HEK293 (cell line): Measurements from ENCODE around the gene CCNDBP1.

Experiments used
- CTCF ChIA-PET: fragments of 350-600 bp; formaldehyde crosslinking; extraction: SDS; loops from one replicate; lab custom pipeline; 2021; ENCODE audit warnings: antibody characterized with exemption; lab: Yijun Ruan, JAX
- POLR2A ChIA-PET: fragments of 300-600 bp; formaldehyde crosslinking; extraction: SDS; loops from one replicate; lab custom pipeline; 2020; ENCODE audit warnings: antibody characterized with exemption, inconsistent platforms; lab: Yijun Ruan, JAX
- H3K27ac ChIP-seq: fragments of 200-500 bp; sonication (Bioruptor generic); 2 replicates; pipeline ENCODE4 v1.5.1; 2014; ENCODE audit warnings: low read depth, low read length, control low read depth, inconsistent platforms; ENCODE audit errors: extremely low read depth
- H3K36me3 ChIP-seq, 2 experiments: fragments of 200-500 bp in 1 of 2; sonication (Bioruptor generic) in 1 of 2; 1 replicate in 1 of 2; 2 replicates in 1 of 2; pipeline ENCODE4 v1.5.1; 2014 to 2017; ENCODE audit warnings: inconsistent platforms in 2 of 2, low read length in 2 of 2; ENCODE audit not compliant: control insufficient read depth in 2 of 2, insufficient read depth in 1 of 2
- H3K4me1 ChIP-seq: fragments of 200-500 bp; sonication (Bioruptor generic); 2 replicates; pipeline ENCODE4 v1.5.1; 2014; ENCODE audit warnings: mild to moderate bottlenecking, low read length, inconsistent platforms; ENCODE audit not compliant: control insufficient read depth, insufficient read depth
- H3K4me3 ChIP-seq: 2 replicates; pipeline ENCODE4 v1.5.1; 2011; ENCODE audit warnings: low read depth, mild to moderate bottlenecking, control low read depth, low read length, moderate library complexity
- H3K9me3 ChIP-seq: fragments of 200-500 bp; sonication (Bioruptor generic); 2 replicates; pipeline ENCODE4 v1.5.1; 2014; ENCODE audit warnings: low read depth, low read length, inconsistent platforms; ENCODE audit not compliant: control insufficient read depth, insufficient read depth
- EGR2 ChIP-seq: fragments of 450-650 bp; formaldehyde crosslinking; IDR thresholded peaks from 2 replicates; pipeline ENCODE4 v1.5.1; 2016; ENCODE audit warnings: low read depth, missing biosample characterization, missing genetic modification characterization
- RBAK ChIP-seq: fragments of 450-650 bp; formaldehyde crosslinking; IDR thresholded peaks from 2 replicates; pipeline ENCODE4 v1.5.1; 2016; ENCODE audit warnings: missing biosample characterization, missing genetic modification characterization
- ZBTB1 ChIP-seq: fragments of 450-650 bp; formaldehyde crosslinking; IDR thresholded peaks from 2 replicates; pipeline ENCODE4 v1.5.1; 2016; ENCODE audit warnings: missing biosample characterization, missing genetic modification characterization
- ZBTB21 ChIP-seq: fragments of 450-650 bp; formaldehyde crosslinking; IDR thresholded peaks from 2 replicates; pipeline ENCODE4 v1.5.1; 2017; ENCODE audit warnings: missing biosample characterization, missing genetic modification characterization
- ZBTB48 ChIP-seq: fragments of 450-650 bp; formaldehyde crosslinking; IDR thresholded peaks from 2 replicates; pipeline ENCODE4 v1.5.1; 2016; ENCODE audit warnings: missing biosample characterization, missing genetic modification characterization
- ZFP3 ChIP-seq: fragments of 450-650 bp; formaldehyde crosslinking; IDR thresholded peaks from 2 replicates; pipeline ENCODE4 v1.5.1; 2016; ENCODE audit warnings: low read depth, missing biosample characterization, missing genetic modification characterization
- ZNF223 ChIP-seq: fragments of 450-650 bp; formaldehyde crosslinking; IDR thresholded peaks from 2 replicates; pipeline ENCODE4 v1.5.1; 2016; ENCODE audit warnings: missing biosample characterization, missing genetic modification characterization
- ZNF266 ChIP-seq: fragments of 450-650 bp; formaldehyde crosslinking; IDR thresholded peaks from 2 replicates; pipeline ENCODE4 v1.5.1; 2016; ENCODE audit warnings: missing biosample characterization, missing genetic modification characterization, low read depth
- ZNF404 ChIP-seq: fragments of 450-650 bp; formaldehyde crosslinking; IDR thresholded peaks from 2 replicates; pipeline ENCODE4 v1.5.1; 2017; ENCODE audit warnings: missing biosample characterization, missing genetic modification characterization
- ZNF529 ChIP-seq: fragments of 450-650 bp; formaldehyde crosslinking; IDR thresholded peaks from 2 replicates; pipeline ENCODE4 v1.5.1; 2017; ENCODE audit warnings: missing genetic modification characterization, missing biosample characterization; ENCODE audit not compliant: insufficient replicate concordance
- ZNF530 ChIP-seq: fragments of 450-650 bp; formaldehyde crosslinking; IDR thresholded peaks from 2 replicates; pipeline ENCODE4 v1.5.1; 2016; ENCODE audit warnings: low read depth, missing biosample characterization, missing genetic modification characterization
- ZNF561 ChIP-seq: fragments of 450-650 bp; IDR thresholded peaks from 2 replicates; pipeline ENCODE4 v1.5.1; 2018; ENCODE audit warnings: missing biosample characterization, missing genetic modification characterization, borderline replicate concordance
- ZNF596 ChIP-seq: fragments of 450-650 bp; IDR thresholded peaks from 2 replicates; pipeline ENCODE4 v1.5.0; 2018; ENCODE audit warnings: missing biosample characterization, mild to moderate bottlenecking, missing genetic modification characterization, moderate library complexity
- ZNF707 ChIP-seq: fragments of 450-650 bp; formaldehyde crosslinking; IDR thresholded peaks from 2 replicates; pipeline ENCODE4 v1.5.1; 2016; ENCODE audit warnings: missing biosample characterization, missing genetic modification characterization
- ZNF776 ChIP-seq: fragments of 450-650 bp; formaldehyde crosslinking; IDR thresholded peaks from 2 replicates; pipeline ENCODE4 v1.5.0; 2017; ENCODE audit warnings: missing biosample characterization, missing genetic modification characterization, borderline replicate concordance
- ZNF792 ChIP-seq: fragments of 450-650 bp; formaldehyde crosslinking; IDR thresholded peaks from 2 replicates; pipeline ENCODE4 v1.5.1; 2016; ENCODE audit warnings: missing biosample characterization, missing genetic modification characterization
- TF ChIP-seq, protein P1 (sequence below): fragments of 450-650 bp; formaldehyde crosslinking; IDR thresholded peaks from 2 replicates; pipeline ENCODE4 v1.5.1; 2016; ENCODE audit warnings: missing biosample characterization, missing genetic modification characterization
- TF ChIP-seq, protein P2 (sequence below): fragments of 450-650 bp; formaldehyde crosslinking; IDR thresholded peaks from 2 replicates; pipeline ENCODE4 v1.5.1; 2017; ENCODE audit warnings: missing biosample characterization, missing genetic modification characterization
- TF ChIP-seq, protein P3 (sequence below): fragments of 450-650 bp; formaldehyde crosslinking; IDR thresholded peaks from 2 replicates; pipeline ENCODE4 v1.5.1; 2017; ENCODE audit warnings: missing biosample characterization, missing genetic modification characterization
- TF ChIP-seq, protein P4 (sequence below): fragments of 450-650 bp; IDR thresholded peaks from 2 replicates; pipeline ENCODE4 v1.5.1; 2018; ENCODE audit warnings: missing biosample characterization, missing genetic modification characterization

CCNDBP1 gene

DNA sequence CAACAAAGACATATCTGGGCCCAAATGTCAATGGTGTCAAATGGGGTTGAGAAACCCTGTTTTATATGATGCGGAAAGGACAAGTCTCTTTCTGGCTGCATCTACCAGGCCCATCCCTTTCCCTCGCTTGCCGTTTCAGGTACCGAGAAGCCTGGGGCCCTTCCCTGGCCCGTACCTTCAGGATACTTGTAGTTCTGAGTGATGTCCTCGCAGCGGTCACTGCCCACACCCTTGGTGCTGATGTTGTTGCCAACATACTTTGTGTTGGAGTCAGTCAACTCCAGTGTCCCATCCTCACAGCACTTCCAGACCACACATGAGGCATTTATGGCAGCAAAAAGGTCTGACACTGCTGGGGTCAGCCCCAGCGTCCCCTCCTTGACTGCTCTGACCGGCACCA lies 21.8 kb downstream of the CCNDBP1 start:
- ChIA-PET POLR2A (no interaction called here), CTCF (no interaction called here)
- no peaks in the 10 kb centered on the region for H3K36me3 ChIP-seq
- no peak overlapping the region for H3K4me3 ChIP-seq
- no peak overlapping the region for H3K27ac ChIP-seq
- no peaks in the 10 kb centered on the region for H3K9me3 ChIP-seq
- H3K4me1 ChIP-seq = no peaks in the 10 kb centered on the region
- TF ChIP-seq ZNF561 = no peak
- no peak for TF ChIP-seq ZNF776 (tag by site-specific recombination)
- TF ChIP-seq, protein P1, sequence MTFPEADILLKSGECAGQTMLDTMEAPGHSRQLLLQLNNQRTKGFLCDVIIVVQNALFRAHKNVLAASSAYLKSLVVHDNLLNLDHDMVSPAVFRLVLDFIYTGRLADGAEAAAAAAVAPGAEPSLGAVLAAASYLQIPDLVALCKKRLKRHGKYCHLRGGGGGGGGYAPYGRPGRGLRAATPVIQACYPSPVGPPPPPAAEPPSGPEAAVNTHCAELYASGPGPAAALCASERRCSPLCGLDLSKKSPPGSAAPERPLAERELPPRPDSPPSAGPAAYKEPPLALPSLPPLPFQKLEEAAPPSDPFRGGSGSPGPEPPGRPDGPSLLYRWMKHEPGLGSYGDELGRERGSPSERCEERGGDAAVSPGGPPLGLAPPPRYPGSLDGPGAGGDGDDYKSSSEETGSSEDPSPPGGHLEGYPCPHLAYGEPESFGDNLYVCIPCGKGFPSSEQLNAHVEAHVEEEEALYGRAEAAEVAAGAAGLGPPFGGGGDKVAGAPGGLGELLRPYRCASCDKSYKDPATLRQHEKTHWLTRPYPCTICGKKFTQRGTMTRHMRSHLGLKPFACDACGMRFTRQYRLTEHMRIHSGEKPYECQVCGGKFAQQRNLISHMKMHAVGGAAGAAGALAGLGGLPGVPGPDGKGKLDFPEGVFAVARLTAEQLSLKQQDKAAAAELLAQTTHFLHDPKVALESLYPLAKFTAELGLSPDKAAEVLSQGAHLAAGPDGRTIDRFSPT = no peak
- TF ChIP-seq RBAK (tag by site-specific recombination) = no peak
- no peak for TF ChIP-seq ZBTB21 (tag by site-specific recombination)
- no peak for TF ChIP-seq EGR2
- TF ChIP-seq, protein P2, sequence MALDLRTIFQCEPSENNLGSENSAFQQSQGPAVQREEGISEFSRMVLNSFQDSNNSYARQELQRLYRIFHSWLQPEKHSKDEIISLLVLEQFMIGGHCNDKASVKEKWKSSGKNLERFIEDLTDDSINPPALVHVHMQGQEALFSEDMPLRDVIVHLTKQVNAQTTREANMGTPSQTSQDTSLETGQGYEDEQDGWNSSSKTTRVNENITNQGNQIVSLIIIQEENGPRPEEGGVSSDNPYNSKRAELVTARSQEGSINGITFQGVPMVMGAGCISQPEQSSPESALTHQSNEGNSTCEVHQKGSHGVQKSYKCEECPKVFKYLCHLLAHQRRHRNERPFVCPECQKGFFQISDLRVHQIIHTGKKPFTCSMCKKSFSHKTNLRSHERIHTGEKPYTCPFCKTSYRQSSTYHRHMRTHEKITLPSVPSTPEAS (tag by site-specific recombination) = no peak
- TF ChIP-seq ZNF792 (tag by site-specific recombination) = no peak
- no peak for TF ChIP-seq ZNF596 (tag by site-specific recombination)
- TF ChIP-seq, protein P3, sequence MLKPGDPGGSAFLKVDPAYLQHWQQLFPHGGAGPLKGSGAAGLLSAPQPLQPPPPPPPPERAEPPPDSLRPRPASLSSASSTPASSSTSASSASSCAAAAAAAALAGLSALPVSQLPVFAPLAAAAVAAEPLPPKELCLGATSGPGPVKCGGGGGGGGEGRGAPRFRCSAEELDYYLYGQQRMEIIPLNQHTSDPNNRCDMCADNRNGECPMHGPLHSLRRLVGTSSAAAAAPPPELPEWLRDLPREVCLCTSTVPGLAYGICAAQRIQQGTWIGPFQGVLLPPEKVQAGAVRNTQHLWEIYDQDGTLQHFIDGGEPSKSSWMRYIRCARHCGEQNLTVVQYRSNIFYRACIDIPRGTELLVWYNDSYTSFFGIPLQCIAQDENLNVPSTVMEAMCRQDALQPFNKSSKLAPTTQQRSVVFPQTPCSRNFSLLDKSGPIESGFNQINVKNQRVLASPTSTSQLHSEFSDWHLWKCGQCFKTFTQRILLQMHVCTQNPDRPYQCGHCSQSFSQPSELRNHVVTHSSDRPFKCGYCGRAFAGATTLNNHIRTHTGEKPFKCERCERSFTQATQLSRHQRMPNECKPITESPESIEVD = no peak
- no peak for TF ChIP-seq ZBTB1 (tag by site-specific recombination)
- TF ChIP-seq ZNF707 = no peak
- no peak for TF ChIP-seq ZNF266 (tag by site-specific recombination)
- no peak for TF ChIP-seq ZNF223 (tag by site-specific recombination)
- TF ChIP-seq ZNF529 (tag by site-specific recombination) = no peak
- TF ChIP-seq ZNF404 (tag by site-specific recombination) = no peak
- no peak for TF ChIP-seq ZFP3 (tag by site-specific recombination)
- no peak for TF ChIP-seq ZBTB48 (tag by site-specific recombination)
- TF ChIP-seq, protein P4, sequence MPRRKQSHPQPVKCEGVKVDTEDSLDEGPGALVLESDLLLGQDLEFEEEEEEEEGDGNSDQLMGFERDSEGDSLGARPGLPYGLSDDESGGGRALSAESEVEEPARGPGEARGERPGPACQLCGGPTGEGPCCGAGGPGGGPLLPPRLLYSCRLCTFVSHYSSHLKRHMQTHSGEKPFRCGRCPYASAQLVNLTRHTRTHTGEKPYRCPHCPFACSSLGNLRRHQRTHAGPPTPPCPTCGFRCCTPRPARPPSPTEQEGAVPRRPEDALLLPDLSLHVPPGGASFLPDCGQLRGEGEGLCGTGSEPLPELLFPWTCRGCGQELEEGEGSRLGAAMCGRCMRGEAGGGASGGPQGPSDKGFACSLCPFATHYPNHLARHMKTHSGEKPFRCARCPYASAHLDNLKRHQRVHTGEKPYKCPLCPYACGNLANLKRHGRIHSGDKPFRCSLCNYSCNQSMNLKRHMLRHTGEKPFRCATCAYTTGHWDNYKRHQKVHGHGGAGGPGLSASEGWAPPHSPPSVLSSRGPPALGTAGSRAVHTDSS (tag by site-specific recombination) = no peak
- no peak for TF ChIP-seq ZNF530 (tag by site-specific recombination)
